CD4-positive, alpha-beta T cell treated with Interleukin-21 for 1 hour (primary cell): Measurements from ENCODE around the gene LFNG.

Experiments
- DNase-seq: peaks from one replicate; pipeline ENCODE4 v3.0.0-alpha.2; 2020

The LFNG gene

GRCh38 chr7:2575733-2576340, 56.3 kb downstream of the LFNG start:
- DNase-seq, result no peak

- DNase-seq, result no peak
Measured at GRCh38 chr7:2576742-2577491, 57.3 kb downstream of the LFNG start.
